Memory B cell (primary cell): ENCODE measurements around the gene DHCR7.

Experiments
- ATAC-seq: fragments of 150-1000 bp; cut with Tn5 transposase; 2 replicates; pipeline ENCODE4 v1.10.0; 2021; ENCODE audit warnings: low read depth, mild to moderate bottlenecking, moderate library complexity
- DNase-seq, 2 donors: peaks; one replicate each; pipeline ENCODE4 v3.0.0; 2022; ENCODE audit warnings: low spot score in 2 of 2
- H3K27ac Mint-ChIP-seq: one replicate; pipeline ENCODE4 v1.8.0; 2022; ENCODE audit warnings: mild to moderate bottlenecking, moderate library complexity, mixed read lengths
- H3K27me3 Mint-ChIP-seq: one replicate; pipeline ENCODE4 v1.8.0; 2022; ENCODE audit warnings: mixed read lengths
- H3K36me3 Mint-ChIP-seq: one replicate; pipeline ENCODE4 v1.8.0; 2022; ENCODE audit warnings: mild to moderate bottlenecking, mixed read lengths
- H3K4me1 Mint-ChIP-seq: one replicate; pipeline ENCODE4 v1.8.0; 2022; ENCODE audit warnings: mixed read lengths
- H3K4me3 Mint-ChIP-seq: one replicate; pipeline ENCODE4 v1.8.0; 2022; ENCODE audit warnings: mild to moderate bottlenecking, moderate library complexity, mixed read lengths
- H3K9me3 Mint-ChIP-seq: one replicate; pipeline ENCODE4 v1.8.0; 2022; ENCODE audit warnings: mixed read lengths

DHCR7 gene

GRCh38 chr11:71388637-71389235, 59.5 kb downstream of the DHCR7 start:
- H3K9me3 Mint-ChIP-seq: peaks cover 3% of the 10 kb centered on the region
- DNase-seq: no peak
- H3K27me3 Mint-ChIP-seq: peaks cover 17% of the 10 kb centered on the region
- H3K27ac Mint-ChIP-seq: no peak overlapping the region
- H3K4me1 Mint-ChIP-seq: peaks cover 41% of the 10 kb centered on the region
- ATAC-seq: no peak
- peaks cover 3% of the 10 kb centered on the region for H3K36me3 Mint-ChIP-seq
- H3K4me3 Mint-ChIP-seq: no peak overlapping the region

GRCh38 chr11:71387784-71388636, 60.2 kb downstream of the DHCR7 start:
- ATAC-seq: no peak
- DNase-seq: no peak
- H3K4me1 Mint-ChIP-seq: peaks cover 42% of the 10 kb centered on the region
- peaks cover 3% of the 10 kb centered on the region for H3K9me3 Mint-ChIP-seq
- peaks cover 14% of the 10 kb centered on the region for H3K27me3 Mint-ChIP-seq
- H3K36me3 Mint-ChIP-seq: peaks cover 3% of the 10 kb centered on the region
- H3K4me3 Mint-ChIP-seq: no peak overlapping the region
- no peak overlapping the region for H3K27ac Mint-ChIP-seq

GRCh38 chr11:71387200-71387599, 61.0 kb downstream of the DHCR7 start:
- Mint-ChIP-seq H3K4me1 (peaks cover 47% of the 10 kb centered on the region), H3K27ac (no peak overlapping the region), H3K9me3 (peaks cover 3% of the 10 kb centered on the region)

GRCh38 chr11:71386202-71386601, 62.0 kb downstream of the DHCR7 start:
- Mint-ChIP-seq H3K27me3 (peaks cover 14% of the 10 kb centered on the region), H3K36me3 (peaks cover 5% of the 10 kb centered on the region), H3K4me1 (peaks cover 55% of the 10 kb centered on the region), H3K9me3 (peaks cover 4% of the 10 kb centered on the region), H3K27ac (no peak overlapping the region), H3K4me3 (no peak overlapping the region)
- ATAC-seq (no peak), DNase-seq (no peak)

More at GRCh38 chr11:71387200-71387599, 61.0 kb downstream of the DHCR7 start:
- DNase-seq: no peak
- ATAC-seq: no peak
- Mint-ChIP-seq H3K4me3 (no peak overlapping the region), H3K36me3 (peaks cover 3% of the 10 kb centered on the region), H3K27me3 (peaks cover 14% of the 10 kb centered on the region)

- no peak for ATAC-seq
- no peak for DNase-seq
- H3K36me3 Mint-ChIP-seq: peaks cover 5% of the 10 kb centered on the region
- peaks cover 14% of the 10 kb centered on the region for H3K27me3 Mint-ChIP-seq
- H3K9me3 Mint-ChIP-seq: peaks cover 4% of the 10 kb centered on the region
- H3K27ac Mint-ChIP-seq: no peak overlapping the region
- peaks cover 52% of the 10 kb centered on the region for H3K4me1 Mint-ChIP-seq
- H3K4me3 Mint-ChIP-seq: no peak overlapping the region
Observed at GRCh38 chr11:71385091-71385490, 63.1 kb downstream of the DHCR7 start.

GRCh38 chr11:71384561-71384960, 63.6 kb downstream of the DHCR7 start:
- H3K4me3 Mint-ChIP-seq: no peak overlapping the region
- H3K27ac Mint-ChIP-seq: no peak overlapping the region
- peaks cover 4% of the 10 kb centered on the region for H3K9me3 Mint-ChIP-seq
- peaks cover 5% of the 10 kb centered on the region for H3K36me3 Mint-ChIP-seq
- peaks cover 14% of the 10 kb centered on the region for H3K27me3 Mint-ChIP-seq
- ATAC-seq: no peak
- peaks cover 51% of the 10 kb centered on the region for H3K4me1 Mint-ChIP-seq
- no peak for DNase-seq
